Hematopoietic multipotent progenitor cell treated with erythropoietin and hydrocortisone succinate and interleukin-3 and kit ligand, for 8 days (in vitro differentiated cells): ENCODE results near the gene RABAC1.
A peak's percentile ranks its signal among the peaks of the same experiment; 100 is the strongest.
"Not testable (repeated sequence)": the region's sequence is repeated elsewhere in the genome, so short reads cannot be mapped to it uniquely, and the experiment has no call there.

ENCODE experiments used
- DNase-seq: peaks from one replicate; pipeline ENCODE4 v3.0.0-alpha.2; 2015

RABAC1 gene

GRCh38 chr19:41944336-41944735 is 14.8 kb downstream of the RABAC1 start:
- no peak for DNase-seq

- DNase-seq = no peak
These were observed 17.5 kb downstream of the RABAC1 start for GRCh38 chr19:41941410-41942202.

- DNase-seq = no peak
These were observed 18.3 kb downstream of the RABAC1 start for GRCh38 chr19:41940731-41941409.

- DNase-seq = no peak
These were observed 19.0 kb downstream of the RABAC1 start for GRCh38 chr19:41939861-41940730.

- DNase-seq = not testable (repeated sequence)
These were observed 19.9 kb downstream of the RABAC1 start for GRCh38 chr19:41939209-41939608.

GRCh38 chr19:41937525-41938468 is 21.3 kb downstream of the RABAC1 start:
- DNase-seq = no peak

GRCh38 chr19:41936961-41937360 is 22.2 kb downstream of the RABAC1 start:
- no peak for DNase-seq

- no peak for DNase-seq
These were observed 22.7 kb downstream of the RABAC1 start for GRCh38 chr19:41936416-41936850.

- DNase-seq = no peak
These were observed 23.2 kb downstream of the RABAC1 start for GRCh38 chr19:41935760-41936415.

- DNase-seq = peak; percentile 65
These were observed 24.2 kb downstream of the RABAC1 start for GRCh38 chr19:41934849-41935374.

GRCh38 chr19:41933693-41934426 is 25.3 kb downstream of the RABAC1 start:
- DNase-seq = no peak

- DNase-seq = no peak
These were observed 26.3 kb downstream of the RABAC1 start for GRCh38 chr19:41932720-41933332.

GRCh38 chr19:41932259-41932719 is 26.8 kb downstream of the RABAC1 start:
- DNase-seq = no peak

GRCh38 chr19:41930926-41931592 is 28.1 kb downstream of the RABAC1 start:
- no peak for DNase-seq

- no peak for DNase-seq
These were observed 28.8 kb downstream of the RABAC1 start for GRCh38 chr19:41930322-41930722.

- no peak for DNase-seq
These were observed 29.5 kb downstream of the RABAC1 start for GRCh38 chr19:41929536-41930071.

GRCh38 chr19:41928754-41929535 is 30.2 kb downstream of the RABAC1 start:
- no peak for DNase-seq

- DNase-seq = no peak
These were observed 30.9 kb downstream of the RABAC1 start, which contains the start of gene ERFL for GRCh38 chr19:41928221-41928683. TSS of gene ERFL (minus strand) at chr19:41928449. CDS start at chr19:41912919, 15,530 bp downstream.
